ENCODE measurements around the gene PRSS16. TPM values are rescaled to one million over a fixed set of nuclear protein-coding genes. Genes with fewer than 3 reads are reported as not detected.
"Not testable (repeated sequence)": the region's sequence is repeated elsewhere in the genome, so short reads cannot be mapped to it uniquely, and the experiment has no call there.

Gene PRSS16
- total RNA-seq, 1 donor: not detected

DNA sequence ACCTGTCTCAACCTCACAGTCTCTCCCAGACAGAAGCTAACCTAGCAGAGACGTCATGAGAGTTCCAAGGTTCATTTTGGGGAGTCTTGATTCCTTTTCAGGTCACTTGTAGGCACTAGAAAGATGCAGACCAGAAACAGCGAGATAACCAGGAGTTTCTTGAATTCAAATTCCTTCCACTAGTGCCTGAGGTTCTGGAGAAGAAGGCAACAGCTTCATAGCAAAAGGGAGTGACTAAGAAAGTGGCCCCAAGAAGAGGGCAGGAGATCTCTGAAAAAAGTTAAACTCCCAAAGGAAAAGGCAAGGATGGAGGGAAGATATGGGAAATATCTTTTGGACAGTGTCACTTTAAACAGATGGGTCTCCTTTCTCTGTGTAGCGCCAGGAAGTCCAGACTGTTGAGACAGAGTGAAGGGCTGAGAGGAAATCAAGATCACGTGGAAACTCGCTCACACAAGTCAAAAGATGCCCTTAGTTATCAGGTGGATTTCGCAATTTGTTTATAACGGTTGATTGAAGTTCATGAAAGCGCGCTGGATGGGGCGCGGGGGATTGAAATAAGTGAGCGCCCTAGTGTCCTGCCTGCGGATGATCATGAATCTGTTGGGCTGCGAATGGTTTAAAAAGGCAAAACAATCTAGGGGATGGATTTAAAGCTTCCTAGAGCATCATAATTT, 4.8 kb upstream of the PRSS16 start:
- DNase-seq (ENCODE audit: low read depth in 2 of 3, low spot score in 2 of 3): no peak

- DNase-seq (ENCODE audit: low read depth in 2 of 3, low spot score in 2 of 3): no peak
Observed at GRCh38 chr6:27248783-27249182, 1.3 kb downstream of the PRSS16 start.

GRCh38 chr6:27250277-27251111, 3.0 kb downstream of the PRSS16 start:
- no peak for DNase-seq (ENCODE audit: low read depth in 2 of 3, low spot score in 2 of 3)

DNA sequence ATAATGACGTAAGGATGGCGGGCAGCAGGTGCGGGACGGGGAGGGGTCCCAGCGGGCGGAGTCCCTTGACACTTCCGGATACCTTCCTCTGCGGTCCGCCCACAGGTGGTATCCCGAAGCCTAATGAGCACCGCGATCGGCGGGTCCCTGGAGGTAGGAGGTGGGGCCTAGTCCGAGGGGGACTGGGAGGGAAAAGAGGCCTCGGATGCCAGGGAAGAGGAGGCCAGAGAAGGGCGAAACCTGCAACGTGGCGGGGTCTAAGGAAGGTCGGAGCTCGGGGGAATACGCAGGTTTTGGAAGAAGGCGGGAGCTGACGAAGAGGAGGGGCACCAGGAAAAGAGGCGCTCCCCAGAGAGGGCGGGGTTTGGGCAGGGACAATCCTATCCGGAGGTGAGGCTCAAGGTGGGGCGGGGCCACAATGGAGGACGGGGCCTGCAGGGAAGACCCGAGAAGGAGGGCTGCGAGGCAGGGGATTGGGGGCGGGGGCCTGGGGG, 3.7 kb downstream of the PRSS16 start:
- peak in 1 of 3 donors; percentile 9 for DNase-seq (ENCODE audit: low read depth in 2 of 3, low spot score in 2 of 3)

- DNase-seq (ENCODE audit: low read depth in 2 of 3, low spot score in 2 of 3): peak; percentile 10 to 58 (median 55)
Observed at GRCh38 chr6:27251606-27252251, 4.2 kb downstream of the PRSS16 start.

DNA sequence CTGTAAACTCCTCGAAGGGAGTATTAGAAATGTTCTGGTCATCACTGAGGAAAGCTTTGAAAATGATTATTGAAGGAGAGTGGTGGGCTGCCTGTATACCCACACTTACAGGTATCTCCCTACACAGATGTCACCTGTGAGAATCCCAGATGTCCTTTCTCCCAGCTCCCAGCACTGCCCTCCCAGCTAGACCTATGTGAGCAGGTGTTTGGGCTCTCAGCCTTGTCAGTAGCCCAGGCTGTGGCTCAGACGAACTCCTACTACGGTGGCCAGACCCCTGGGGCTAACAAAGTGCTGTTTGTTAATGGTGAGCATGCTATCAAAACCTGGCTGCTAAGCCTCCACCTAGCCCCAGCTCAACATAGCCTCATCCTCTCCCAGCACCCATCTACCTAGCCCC, 7.1 kb downstream of the PRSS16 start:
- DNase-seq (ENCODE audit: low read depth in 2 of 3, low spot score in 2 of 3): no peak

DNA sequence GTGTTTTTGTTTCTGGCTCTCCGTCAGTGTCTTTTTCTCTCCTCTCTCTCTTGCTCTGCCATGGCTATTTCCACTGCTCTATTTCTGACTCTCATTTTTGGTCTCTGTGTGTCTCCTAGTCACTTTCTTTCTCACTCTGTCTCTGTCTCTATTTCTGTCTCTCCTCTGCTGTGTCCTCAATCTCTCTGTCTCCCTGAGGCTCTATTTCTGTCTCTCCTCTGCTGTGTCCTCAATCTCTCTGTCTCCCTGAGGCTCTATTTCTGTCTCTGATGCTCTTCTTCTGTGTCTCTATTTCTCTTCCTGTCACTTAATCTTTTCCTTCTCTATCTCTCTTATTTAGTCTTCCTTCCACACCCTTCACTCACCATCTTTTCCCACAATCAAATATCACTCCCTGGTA, 8.4 kb downstream of the PRSS16 start:
- DNase-seq (ENCODE audit: low read depth in 2 of 3, low spot score in 2 of 3): no peak

GRCh38 chr6:27260369-27260768, 12.9 kb downstream of the PRSS16 start:
- DNase-seq (ENCODE audit: low read depth in 2 of 3, low spot score in 2 of 3): no peak

DNA sequence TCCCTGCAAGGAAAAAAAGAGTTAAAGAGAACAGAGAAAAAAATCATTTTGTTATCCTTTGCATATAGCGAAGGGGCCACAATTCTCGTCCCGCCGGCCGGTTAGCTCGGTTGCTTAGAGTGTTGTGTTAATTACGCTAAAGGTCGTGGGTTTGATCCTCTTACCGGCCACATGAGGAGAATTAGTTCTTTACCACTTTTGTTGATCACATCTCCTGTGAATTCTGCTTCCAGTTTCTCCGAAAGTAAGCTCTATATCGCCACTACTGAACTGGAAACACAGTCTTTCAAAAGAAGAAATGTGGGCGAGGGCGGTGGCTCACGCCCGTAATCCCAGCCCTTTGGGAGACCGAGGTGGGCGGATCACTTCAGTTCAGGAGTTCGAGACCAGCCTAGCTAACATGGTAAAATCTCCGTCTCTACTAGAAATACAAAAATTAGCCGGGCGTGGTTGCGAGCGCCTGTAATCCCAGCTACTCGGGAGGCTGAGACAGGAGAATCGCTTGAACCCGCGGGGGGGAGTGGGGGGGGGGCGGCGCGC, 13.4 kb downstream of the PRSS16 start:
- no peak for DNase-seq (ENCODE audit: low read depth in 2 of 3, low spot score in 2 of 3)

GRCh38 chr6:27263886-27264285, 16.4 kb downstream of the PRSS16 start:
- DNase-seq (ENCODE audit: low read depth in 2 of 3, low spot score in 2 of 3): no peak

GRCh38 chr6:27267003-27267402, 19.5 kb downstream of the PRSS16 start:
- not testable (repeated sequence) for DNase-seq (ENCODE audit: low read depth in 2 of 3, low spot score in 2 of 3)

DNA sequence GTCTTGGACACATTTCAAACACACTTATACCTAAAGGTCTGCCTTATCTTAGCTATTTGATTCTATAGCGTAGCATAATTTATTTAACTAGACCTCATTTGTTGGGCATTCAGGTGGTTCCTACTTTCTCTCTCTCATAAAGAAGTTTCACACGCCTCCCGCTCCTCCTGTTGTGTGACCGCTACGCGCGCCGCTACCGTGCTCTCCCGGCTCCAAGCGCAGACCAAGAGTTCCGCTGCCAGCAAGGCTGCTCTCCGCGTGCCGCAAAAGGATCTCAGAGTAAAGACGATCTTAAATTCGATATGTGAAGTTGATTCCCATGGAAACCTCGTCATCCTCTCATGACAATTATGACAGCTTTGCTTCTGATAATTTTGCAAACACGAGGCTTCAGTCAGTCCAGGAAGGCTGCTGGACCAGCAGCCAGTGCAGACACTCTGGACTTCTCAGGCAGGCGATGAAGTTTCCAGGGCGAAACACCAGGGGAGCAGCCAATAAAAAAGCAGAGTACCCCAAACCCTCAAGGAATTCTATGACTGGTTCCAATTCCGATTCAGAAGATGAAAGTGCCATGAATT, 20.4 kb downstream of the PRSS16 start:
- no peak for DNase-seq (ENCODE audit: low read depth in 2 of 3, low spot score in 2 of 3)

DNA sequence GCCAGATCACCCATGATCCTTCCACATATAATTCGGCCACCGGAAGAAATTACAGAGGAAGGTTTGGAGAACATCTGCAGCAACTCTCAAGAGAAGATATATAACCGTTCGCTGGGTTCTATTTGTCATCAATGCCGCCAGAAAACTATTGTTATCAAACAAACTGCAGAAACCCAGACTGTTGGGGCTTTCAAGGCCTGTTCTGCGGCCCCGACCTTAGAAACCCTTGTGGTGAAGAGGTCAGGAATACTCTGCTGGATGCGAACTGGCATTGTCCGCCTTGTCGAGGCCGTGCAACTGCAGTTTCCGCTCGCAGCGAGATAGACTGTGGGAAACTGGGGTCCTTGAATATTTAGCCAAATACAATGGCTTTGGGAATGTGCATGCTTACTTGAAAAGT, 21.3 kb downstream of the PRSS16 start:
- DNase-seq (ENCODE audit: low read depth in 2 of 3, low spot score in 2 of 3): no peak

DNA sequence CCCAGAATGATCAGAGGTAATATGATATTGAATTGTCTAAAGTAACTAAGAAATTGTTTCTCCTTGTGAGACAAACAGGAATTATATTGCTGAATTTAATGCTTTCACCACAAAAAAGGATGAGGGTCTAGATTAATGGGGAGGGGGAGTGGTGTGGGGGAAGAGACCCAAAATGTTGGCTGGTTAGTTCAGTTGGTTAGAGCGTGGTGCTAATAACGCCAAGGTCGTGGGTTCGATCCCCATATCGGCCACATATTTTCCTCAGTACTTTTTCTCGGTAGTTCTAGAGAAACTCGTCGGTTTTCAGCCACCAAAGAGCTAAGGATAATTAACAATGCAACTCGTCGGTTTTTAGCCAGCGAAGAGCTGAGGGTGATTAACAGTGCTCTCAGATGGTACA, 26.3 kb downstream of the PRSS16 start:
- DNase-seq (ENCODE audit: low read depth in 2 of 3, low spot score in 2 of 3): no peak

- peak in 1 of 3 donors; percentile 19 for DNase-seq (ENCODE audit: low read depth in 2 of 3, low spot score in 2 of 3)
Observed at GRCh38 chr6:27275025-27275956, 27.8 kb downstream of the PRSS16 start.

DNA sequence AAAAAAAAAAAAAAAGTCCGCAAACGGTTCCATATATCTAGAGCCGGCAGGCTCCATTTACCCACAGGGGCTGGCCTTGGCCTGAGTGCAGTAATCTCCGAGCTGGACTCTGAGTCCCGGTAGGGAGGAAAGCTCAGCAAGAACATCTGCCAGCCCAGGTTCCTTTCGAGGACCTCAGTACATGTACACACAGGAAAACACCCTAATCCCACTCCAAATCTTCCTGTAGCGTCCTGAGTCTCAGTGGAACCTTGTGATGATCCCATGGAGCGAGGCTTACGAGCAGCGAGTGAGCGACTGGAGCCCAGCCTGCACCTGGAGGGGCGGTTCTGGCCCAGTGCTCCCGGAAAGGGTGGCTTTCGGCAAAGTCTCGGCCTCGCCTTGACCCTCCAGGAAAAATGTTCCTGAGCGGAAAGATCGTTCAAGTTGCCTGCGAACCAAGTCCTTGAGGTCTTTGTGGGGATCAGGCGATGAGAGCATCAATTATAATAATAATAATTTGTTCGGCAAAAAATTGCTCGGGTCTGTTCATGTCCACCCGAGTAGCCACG, 32.1 kb downstream of the PRSS16 start:
- DNase-seq (ENCODE audit: low read depth in 2 of 3, low spot score in 2 of 3): no peak

DNA sequence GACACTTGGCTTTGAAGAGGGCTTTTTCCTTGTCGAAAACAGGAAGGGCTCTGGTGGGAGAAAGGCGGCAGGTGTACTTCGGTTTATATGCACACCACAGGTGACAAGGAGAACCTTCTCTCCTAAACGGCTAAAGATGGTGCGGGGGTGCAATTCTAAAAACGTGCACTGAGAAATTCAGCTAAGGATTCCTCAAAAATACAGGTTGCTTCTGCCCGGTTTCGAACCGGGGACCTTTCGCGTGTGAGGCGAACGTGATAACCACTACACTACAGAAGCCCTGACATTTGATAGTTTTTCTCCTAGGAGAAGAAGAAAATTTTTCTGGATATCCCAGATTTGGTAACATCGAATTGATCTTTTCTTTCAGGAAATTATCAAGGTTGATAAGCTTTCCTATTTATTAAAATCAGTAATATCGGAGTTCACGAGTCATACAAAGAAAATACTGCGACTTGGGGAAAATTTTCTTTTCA, 32.6 kb downstream of the PRSS16 start:
- DNase-seq (ENCODE audit: low read depth in 2 of 3, low spot score in 2 of 3): peak in 1 of 3 donors; percentile 63

DNA sequence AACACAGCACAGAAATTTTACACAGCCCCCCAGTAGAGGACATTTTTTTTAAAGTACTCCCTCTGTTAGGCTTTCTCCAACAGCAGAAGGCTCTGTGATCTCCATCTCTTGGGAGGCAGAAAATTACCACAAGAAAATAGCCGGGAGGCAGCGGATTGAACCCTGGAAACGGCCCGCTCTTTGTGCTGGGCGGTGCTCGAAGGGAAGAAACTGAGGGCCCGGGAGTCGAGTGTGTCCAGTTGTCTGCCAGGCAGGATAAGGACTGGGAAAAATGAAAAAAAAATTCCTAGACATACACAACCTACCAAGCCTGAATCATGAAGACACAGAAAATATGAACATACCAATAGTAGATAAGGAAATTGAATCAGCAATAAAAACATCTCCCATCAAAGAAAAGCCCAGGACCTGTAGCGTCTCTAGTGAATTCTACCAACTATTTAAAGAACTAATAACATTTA, 33.1 kb downstream of the PRSS16 start:
- no peak for DNase-seq (ENCODE audit: low read depth in 2 of 3, low spot score in 2 of 3)

DNA sequence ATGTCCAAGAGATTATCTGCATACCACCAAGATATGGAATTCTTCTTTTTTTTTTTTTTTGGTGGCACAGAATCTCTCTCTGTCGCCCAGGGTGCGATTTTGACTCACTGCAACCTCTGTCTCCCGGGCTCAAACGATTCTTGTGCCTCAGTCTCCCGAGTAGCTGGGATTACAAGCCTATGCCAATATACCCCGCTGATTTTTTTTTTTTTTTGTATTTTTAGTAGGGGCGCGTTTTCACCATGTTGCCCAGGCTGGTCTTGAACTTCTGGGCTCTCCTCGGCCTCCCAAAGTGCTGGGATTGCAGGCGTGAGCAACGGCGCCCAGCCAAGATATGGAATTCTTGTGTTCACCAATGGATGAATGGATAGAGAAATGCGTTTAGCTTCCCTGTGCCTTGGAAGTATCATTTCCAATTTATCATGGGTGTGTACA, 33.6 kb downstream of the PRSS16 start:
- no peak for DNase-seq (ENCODE audit: low read depth in 2 of 3, low spot score in 2 of 3)

Data from hematopoietic multipotent progenitor cell (in vitro differentiated cells).